Gastroesophageal sphincter (tissue), 3 donors: Measurements from ENCODE around the gene IFI6.

ENCODE experiments used
- CTCF ChIP-seq, 4 experiments: fragments of 200-600 bp in 2 of 4; fragments of 450-650 bp in 2 of 4; sonication (generic) in 1 of 4; IDR thresholded peaks; one replicate each; pipeline ENCODE4 v1.5.1; 2017 to 2019; ENCODE audit warnings: antibody characterized with exemption in 4 of 4, mild to moderate bottlenecking in 2 of 4, moderate library complexity in 2 of 4
- EP300 ChIP-seq: sonication (generic); formaldehyde crosslinking; IDR thresholded peaks from one replicate; pipeline ENCODE4 v1.6.1; 2017; ENCODE audit warnings: antibody characterized with exemption, mild to moderate bottlenecking
- POLR2A ChIP-seq, 2 donors: fragments of 450-650 bp; IDR thresholded peaks; one replicate each; pipeline ENCODE4 v1.6.1; 2017; ENCODE audit warnings: antibody characterized with exemption in 2 of 2, mild to moderate bottlenecking in 2 of 2, moderate library complexity in 1 of 2
- POLR2AphosphoS5 ChIP-seq: sonication (generic); formaldehyde crosslinking; IDR thresholded peaks from one replicate; pipeline ENCODE4 v1.6.1; 2017; ENCODE audit warnings: antibody characterized with exemption

GRCh38 chr1:27656157-27656893, 15.7 kb downstream of the IFI6 start:
- no peak for TF ChIP-seq POLR2A (IDR thresholded peaks at IDR 0.05)
- no peak for TF ChIP-seq EP300
- no peak for TF ChIP-seq CTCF (IDR thresholded peaks at IDR 0.05)
- no peak for TF ChIP-seq POLR2AphosphoS5
